ENCODE results near the gene PLEKHG4B.

PLEKHG4B gene

DNA sequence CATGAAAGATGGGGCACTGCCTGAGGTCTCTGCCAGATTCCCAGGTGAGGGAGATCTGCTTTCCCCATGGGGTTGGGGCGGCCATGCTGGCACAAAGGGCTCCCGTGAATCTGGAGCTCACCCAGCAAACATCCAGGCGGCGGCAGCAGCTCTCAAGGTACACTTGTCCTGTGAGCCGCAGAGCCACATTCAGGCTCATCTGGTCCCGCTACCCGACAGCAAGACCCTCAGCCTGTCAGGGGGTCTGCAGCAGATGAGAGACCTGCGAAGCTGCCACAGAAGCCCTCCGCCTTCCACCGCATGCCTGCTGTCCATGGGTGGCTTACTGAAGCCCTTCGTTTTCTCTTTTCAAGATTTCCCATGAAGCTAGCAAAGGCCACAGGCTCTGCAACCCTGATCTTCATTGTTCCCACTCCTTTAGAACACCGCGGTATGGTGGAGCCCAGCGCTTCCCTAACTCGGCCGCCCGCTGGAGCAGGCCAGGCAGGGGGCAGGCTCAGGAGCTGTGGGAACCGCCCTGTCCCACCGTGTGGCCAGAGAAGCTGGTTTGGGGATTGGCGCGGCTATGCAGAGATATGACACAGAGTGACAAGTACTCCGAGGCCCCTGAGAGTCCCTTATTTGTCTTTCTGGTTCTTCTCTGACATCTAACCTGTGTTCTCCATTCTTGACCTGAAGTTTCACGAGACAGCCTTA, 108.1 kb downstream of the PLEKHG4B start:
- in situ Hi-C loops (cut with HindIII; ENCODE audit: low sequenced_read_pairs) = no loop called here
- TF ChIP-seq, protein P1, sequence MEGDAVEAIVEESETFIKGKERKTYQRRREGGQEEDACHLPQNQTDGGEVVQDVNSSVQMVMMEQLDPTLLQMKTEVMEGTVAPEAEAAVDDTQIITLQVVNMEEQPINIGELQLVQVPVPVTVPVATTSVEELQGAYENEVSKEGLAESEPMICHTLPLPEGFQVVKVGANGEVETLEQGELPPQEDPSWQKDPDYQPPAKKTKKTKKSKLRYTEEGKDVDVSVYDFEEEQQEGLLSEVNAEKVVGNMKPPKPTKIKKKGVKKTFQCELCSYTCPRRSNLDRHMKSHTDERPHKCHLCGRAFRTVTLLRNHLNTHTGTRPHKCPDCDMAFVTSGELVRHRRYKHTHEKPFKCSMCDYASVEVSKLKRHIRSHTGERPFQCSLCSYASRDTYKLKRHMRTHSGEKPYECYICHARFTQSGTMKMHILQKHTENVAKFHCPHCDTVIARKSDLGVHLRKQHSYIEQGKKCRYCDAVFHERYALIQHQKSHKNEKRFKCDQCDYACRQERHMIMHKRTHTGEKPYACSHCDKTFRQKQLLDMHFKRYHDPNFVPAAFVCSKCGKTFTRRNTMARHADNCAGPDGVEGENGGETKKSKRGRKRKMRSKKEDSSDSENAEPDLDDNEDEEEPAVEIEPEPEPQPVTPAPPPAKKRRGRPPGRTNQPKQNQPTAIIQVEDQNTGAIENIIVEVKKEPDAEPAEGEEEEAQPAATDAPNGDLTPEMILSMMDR (IDR thresholded peaks at IDR 0.05; ENCODE audit: low read depth, low read length, missing control alignments) = no peak
- no peak for DNase-seq (ENCODE audit: low read depth)
- H3K4me3 ChIP-seq (ENCODE audit: low read depth, low read length) = no peak overlapping the region

DNA sequence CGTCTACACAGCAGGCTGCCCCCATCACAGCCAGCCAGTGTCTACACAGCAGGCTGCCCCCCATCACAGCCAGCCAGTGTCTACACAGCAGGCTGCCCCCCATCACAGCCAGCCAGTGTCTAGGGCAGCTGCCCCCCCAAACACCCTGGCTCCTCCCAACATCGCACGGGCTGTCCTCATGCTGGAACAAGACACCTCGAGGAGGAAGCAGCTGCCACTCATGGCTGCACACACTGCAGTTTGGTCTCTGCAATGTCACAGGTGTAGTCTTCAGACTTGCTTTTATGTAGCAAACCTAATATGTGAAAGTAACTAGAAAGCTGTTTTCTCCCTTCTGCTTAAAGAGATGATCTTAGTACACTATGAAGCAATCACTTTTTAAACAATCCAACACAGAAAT, 109.0 kb downstream of the PLEKHG4B start:
- in situ Hi-C loops (cut with HindIII; ENCODE audit: low sequenced_read_pairs) = no loop called here
- TF ChIP-seq, protein P1 (IDR thresholded peaks at IDR 0.05; ENCODE audit: low read depth, low read length, missing control alignments) = no peak
- no peak overlapping the region for H3K4me3 ChIP-seq (ENCODE audit: low read depth, low read length)
- no peak for DNase-seq (ENCODE audit: low read depth)

DNA sequence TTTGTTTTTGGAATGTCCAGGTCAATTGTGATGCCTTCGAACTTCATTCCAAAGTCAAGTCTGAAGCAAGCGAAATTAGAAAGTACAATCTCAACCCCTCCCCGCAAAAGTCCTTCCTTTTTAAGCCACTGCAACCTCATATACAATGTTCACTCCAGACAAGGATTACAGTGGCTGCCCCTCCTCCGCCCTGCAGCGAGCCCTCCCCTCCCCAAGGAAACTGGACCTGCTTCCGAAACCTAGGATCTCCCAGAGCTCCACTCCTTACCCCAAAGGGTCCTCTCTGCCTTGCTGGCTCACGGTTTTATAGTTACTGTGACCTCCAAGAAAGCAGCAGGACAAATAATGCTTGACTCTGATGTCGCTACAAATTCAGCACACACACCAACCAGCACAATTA, 109.7 kb downstream of the PLEKHG4B start:
- no peak overlapping the region for H3K4me3 ChIP-seq (ENCODE audit: low read depth, low read length)
- no peak for DNase-seq (ENCODE audit: low read depth)
- in situ Hi-C loops (cut with HindIII; ENCODE audit: low sequenced_read_pairs) = no loop called here
- TF ChIP-seq, protein P1 (IDR thresholded peaks at IDR 0.05; ENCODE audit: low read depth, low read length, missing control alignments) = no peak

DNA sequence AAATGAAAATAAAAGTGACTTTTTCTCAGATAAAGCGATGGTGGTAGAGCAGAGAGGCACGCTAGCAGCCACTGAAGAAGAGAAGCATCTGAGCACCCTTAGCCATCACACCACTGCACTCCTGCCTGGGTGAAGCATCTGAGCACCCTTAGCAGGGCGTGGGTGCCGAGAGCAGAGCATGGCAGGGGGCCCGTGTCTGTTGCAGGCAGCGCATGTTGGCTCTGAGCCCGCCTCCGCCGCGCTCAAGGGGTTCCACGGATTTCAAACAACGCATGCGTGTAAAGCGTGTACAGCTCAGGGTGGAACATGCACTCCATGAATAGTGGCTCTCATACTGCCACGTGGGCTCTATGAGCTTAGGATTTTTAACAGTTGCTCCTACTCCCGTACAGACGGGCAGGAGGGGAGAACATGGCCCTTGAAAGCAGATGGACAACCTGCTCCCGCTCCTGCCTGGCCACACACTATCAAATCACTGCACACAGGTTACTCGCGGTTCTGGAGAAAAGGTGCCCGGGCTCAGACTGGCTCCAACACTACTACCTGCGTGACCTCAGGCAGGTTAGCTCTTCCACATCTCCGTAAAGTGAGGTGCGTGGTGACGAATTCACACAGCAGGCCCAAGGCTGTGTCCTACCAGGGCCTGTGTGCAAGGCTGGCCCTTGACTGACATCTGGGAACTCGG, 111.4 kb downstream of the PLEKHG4B start:
- TF ChIP-seq, protein P1 (IDR thresholded peaks at IDR 0.05; ENCODE audit: low read depth, low read length, missing control alignments) = no peak
- in situ Hi-C loops (cut with HindIII; ENCODE audit: low sequenced_read_pairs) = no loop called here

DNA sequence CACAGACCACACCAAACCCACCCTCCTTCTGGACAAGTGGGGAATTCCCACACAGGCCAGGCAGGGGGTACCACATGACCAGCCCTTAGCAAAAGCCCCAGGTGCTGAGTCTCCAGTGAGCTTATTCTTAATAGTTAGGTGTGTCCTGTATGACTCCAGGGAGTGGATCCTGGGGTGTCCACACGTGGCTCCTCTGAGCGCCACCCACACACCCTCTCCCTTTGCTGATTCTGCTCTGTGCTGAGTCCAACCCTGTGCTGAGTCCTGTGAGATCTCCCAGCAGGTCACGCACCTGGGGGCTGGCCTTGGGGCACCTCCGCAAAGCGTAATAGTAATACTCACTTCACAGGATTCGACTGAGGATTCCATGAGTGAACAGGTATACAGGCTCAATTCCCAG, 112.0 kb downstream of the PLEKHG4B start:
- TF ChIP-seq, protein P1 (IDR thresholded peaks at IDR 0.05; ENCODE audit: low read depth, low read length, missing control alignments) = no peak
- in situ Hi-C loops (cut with HindIII; ENCODE audit: low sequenced_read_pairs) = no loop called here
- no peak overlapping the region for H3K4me3 ChIP-seq (ENCODE audit: low read depth, low read length)
- DNase-seq (ENCODE audit: low read depth) = no peak

More for the DNA sequence above, 111.4 kb downstream of the PLEKHG4B start:
- no peak for DNase-seq (ENCODE audit: low read depth)
- no peak overlapping the region for H3K4me3 ChIP-seq (ENCODE audit: low read depth, low read length)

DNA sequence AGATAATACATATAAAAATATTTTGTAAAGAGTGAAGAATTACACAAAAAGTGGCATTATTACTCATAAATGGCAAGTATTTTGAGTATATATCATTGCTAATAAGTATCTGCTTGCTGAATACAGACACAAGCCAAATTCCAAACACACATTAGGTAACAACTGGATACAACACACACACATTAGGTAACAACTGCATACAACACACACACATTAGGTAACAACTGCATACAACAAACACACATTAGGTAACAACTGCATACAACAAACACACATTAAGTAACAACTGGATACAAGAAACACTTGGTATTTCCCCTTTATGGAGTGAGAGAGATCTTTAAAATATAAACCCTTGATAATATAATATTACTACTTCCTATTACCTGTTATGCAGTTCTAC, 112.5 kb downstream of the PLEKHG4B start:
- DNase-seq (ENCODE audit: low read depth) = no peak
- TF ChIP-seq, protein P1 (IDR thresholded peaks at IDR 0.05; ENCODE audit: low read depth, low read length, missing control alignments) = no peak
- in situ Hi-C loops (cut with HindIII; ENCODE audit: low sequenced_read_pairs) = no loop called here
- H3K4me3 ChIP-seq (ENCODE audit: low read depth, low read length) = no peak overlapping the region

Measured in astrocyte of the cerebellum (primary cell).